Measurements from ENCODE around the gene RDX. TPM values are rescaled to one million over a fixed set of nuclear protein-coding genes. Genes with fewer than 3 reads are reported as not detected.
"Not testable (repeated sequence)": the region's sequence is repeated elsewhere in the genome, so short reads cannot be mapped to it uniquely, and the experiment has no call there.

RDX gene
- total RNA-seq, 2 donors from 2014 or later = 45.9 to 74.0 TPM

GRCh38 chr11:110250168-110250567 lies 46.2 kb downstream of the RDX start:
- no peak for DNase-seq (ENCODE audit: low spot score in 2 of 2)
- H3K27ac Mint-ChIP-seq = no peak overlapping the region
- H3K9me3 Mint-ChIP-seq = no peaks in the 10 kb centered on the region
- ATAC-seq = no peak
- peaks cover 5 to 26% of the 10 kb centered on the region in 2 donors for H3K36me3 Mint-ChIP-seq

- DNase-seq (ENCODE audit: low spot score in 2 of 2) = no peak
- Mint-ChIP-seq H3K27ac (no peak overlapping the region), H3K9me3 (no peaks in the 10 kb centered on the region), H3K36me3 (peaks cover 5 to 26% of the 10 kb centered on the region in 2 donors)
- no peak for ATAC-seq
Observed at GRCh38 chr11:110249766-110250165, 46.6 kb downstream of the RDX start.

DNA sequence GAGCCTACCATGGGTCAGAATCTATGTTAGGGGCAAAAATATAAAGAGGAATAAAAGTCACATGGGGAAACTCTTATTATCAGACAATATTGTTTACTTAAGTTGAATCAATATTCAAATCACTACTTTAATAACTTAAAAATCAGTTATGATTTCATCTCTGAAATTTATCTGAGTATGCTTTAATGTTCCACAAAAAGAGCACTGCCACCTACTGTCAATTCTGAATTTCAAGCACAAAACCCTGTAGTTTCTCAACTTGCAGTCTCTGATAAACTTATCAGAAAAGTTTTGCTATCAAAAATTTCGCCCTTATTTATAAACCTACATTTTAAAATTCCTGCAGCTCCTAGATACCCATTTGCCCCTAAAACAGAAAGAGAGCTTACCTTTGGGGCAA lies 47.3 kb downstream of the RDX start:
- DNase-seq (ENCODE audit: low spot score in 2 of 2) (no peak), ATAC-seq (no peak)
- Mint-ChIP-seq H3K9me3 (no peaks in the 10 kb centered on the region), H3K36me3 (peaks cover 5 to 20% of the 10 kb centered on the region in 2 donors), H3K27ac (no peak overlapping the region)

GRCh38 chr11:110243791-110244190 lies 52.6 kb downstream of the RDX start:
- H3K9me3 Mint-ChIP-seq = no peaks in the 10 kb centered on the region
- no peak overlapping the region for H3K27ac Mint-ChIP-seq
- ATAC-seq (no peak), DNase-seq (ENCODE audit: low spot score in 2 of 2) (no peak)
- H3K36me3 Mint-ChIP-seq = peaks cover 5 to 17% of the 10 kb centered on the region in 2 donors

GRCh38 chr11:110242746-110243145 lies 53.7 kb downstream of the RDX start:
- H3K27ac Mint-ChIP-seq = no peak overlapping the region
- peaks cover 3 to 16% of the 10 kb centered on the region in 2 donors for H3K36me3 Mint-ChIP-seq
- ATAC-seq (no peak), DNase-seq (ENCODE audit: low spot score in 2 of 2) (no peak)
- no peaks in the 10 kb centered on the region for H3K9me3 Mint-ChIP-seq

- no peak overlapping the region for H3K27ac Mint-ChIP-seq
- peaks cover 5 to 18% of the 10 kb centered on the region in 2 donors for H3K36me3 Mint-ChIP-seq
- ATAC-seq (no peak), DNase-seq (ENCODE audit: low spot score in 2 of 2) (no peak)
- H3K9me3 Mint-ChIP-seq = no peaks in the 10 kb centered on the region
Observed at GRCh38 chr11:110242188-110242587, 54.2 kb downstream of the RDX start.

GRCh38 chr11:110235966-110236365 lies 60.4 kb downstream of the RDX start:
- DNase-seq (ENCODE audit: low spot score in 2 of 2) (no peak), ATAC-seq (no peak)
- peak overlapping the region in 1 of 2 donors; percentile 39 for H3K27ac Mint-ChIP-seq
- peaks cover 23 to 30% of the 10 kb centered on the region in 2 donors for H3K36me3 Mint-ChIP-seq
- H3K9me3 Mint-ChIP-seq = no peaks in the 10 kb centered on the region

DNA sequence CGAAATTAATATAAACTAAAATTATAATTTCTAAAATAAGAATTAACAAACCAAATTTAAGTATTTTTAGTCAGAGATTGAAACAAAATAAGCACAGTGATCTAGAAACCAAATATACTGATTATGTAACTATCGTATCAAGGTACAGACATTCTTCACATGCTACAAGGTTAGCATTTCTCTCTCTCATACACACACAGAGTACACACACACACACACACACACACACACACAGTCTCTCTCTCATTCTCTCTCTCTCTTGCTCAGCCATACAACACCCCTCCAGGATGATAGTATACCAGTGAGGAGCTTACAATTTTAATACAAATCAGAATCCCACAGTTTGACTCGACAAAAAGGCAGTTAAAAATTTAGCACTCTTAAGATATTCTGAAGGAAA lies 66.0 kb downstream of the RDX start:
- Mint-ChIP-seq H3K36me3 (peaks cover 15 to 34% of the 10 kb centered on the region in 2 donors), H3K9me3 (no peaks in the 10 kb centered on the region), H3K27ac (no peak overlapping the region)
- no peak for ATAC-seq
- DNase-seq (ENCODE audit: low spot score in 2 of 2) = no peak

DNA sequence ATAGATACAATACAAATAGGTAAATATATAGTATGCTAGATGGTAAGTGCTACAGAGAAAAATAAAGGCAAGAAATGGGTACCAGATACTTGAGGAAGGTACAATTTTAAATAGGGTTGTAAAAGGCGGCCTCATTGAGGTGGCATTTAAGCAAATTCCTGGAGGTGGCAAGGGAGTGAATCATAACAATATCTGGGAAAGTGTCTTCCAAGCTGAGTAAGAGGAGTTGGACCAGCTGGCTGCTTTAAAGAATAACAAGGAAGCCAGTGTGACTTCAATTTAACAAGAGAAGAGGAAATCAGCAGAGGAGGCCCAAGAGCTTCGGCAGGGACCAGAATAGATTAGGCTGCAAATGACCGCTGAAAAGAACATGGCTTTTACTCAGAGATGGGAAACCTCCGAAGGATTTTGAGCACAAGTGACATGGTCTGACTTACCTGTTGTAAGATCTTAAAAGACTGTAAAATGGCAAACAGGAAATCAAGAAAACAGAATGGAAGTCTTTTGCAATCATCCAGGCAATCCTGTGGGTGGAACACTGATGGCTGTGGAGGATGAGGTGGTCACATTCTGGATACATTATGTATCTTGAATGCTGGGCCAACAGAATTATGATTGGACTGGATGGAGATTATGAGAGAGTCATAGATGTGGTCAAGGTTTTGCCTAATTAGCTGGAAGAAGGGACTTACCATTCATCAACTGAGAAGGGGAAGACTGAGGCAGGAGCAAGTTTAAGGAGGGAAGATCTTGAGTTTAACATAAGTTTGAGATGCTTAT lies 77.2 kb downstream of the RDX start:
- Mint-ChIP-seq H3K27ac (no peak overlapping the region), H3K9me3 (no peaks in the 10 kb centered on the region), H3K36me3 (peaks cover 0 to 18% of the 10 kb centered on the region in 2 donors)
- ATAC-seq = no peak
- no peak for DNase-seq (ENCODE audit: low spot score in 2 of 2)

DNA sequence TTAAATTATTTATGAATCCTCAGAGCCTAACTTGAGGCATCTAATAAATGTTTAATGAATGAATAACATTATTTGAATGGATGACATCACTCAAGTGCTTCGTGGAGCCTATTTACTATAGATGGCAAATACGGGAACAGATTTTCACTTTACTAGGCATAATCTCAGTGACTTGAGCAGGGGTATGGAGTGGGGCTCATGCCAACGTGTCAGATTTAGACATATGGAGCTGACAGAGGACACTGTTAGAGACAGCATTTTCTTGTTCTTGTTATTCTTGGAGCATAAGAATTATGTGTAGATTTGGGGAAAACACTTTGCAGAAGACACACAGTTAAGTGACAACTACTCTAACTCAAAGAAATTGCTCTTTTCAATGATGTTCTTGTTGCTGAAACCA lies 78.5 kb downstream of the RDX start:
- no peak for ATAC-seq
- DNase-seq (ENCODE audit: low spot score in 2 of 2) = no peak
- no peak overlapping the region for H3K27ac Mint-ChIP-seq
- no peaks in the 10 kb centered on the region for H3K9me3 Mint-ChIP-seq
- peaks cover 0 to 18% of the 10 kb centered on the region in 2 donors for H3K36me3 Mint-ChIP-seq

GRCh38 chr11:110217223-110217877 lies 79.1 kb downstream of the RDX start:
- H3K9me3 Mint-ChIP-seq = no peaks in the 10 kb centered on the region
- peaks cover 0 to 18% of the 10 kb centered on the region in 2 donors for H3K36me3 Mint-ChIP-seq
- DNase-seq (ENCODE audit: low spot score in 2 of 2) = no peak

DNA sequence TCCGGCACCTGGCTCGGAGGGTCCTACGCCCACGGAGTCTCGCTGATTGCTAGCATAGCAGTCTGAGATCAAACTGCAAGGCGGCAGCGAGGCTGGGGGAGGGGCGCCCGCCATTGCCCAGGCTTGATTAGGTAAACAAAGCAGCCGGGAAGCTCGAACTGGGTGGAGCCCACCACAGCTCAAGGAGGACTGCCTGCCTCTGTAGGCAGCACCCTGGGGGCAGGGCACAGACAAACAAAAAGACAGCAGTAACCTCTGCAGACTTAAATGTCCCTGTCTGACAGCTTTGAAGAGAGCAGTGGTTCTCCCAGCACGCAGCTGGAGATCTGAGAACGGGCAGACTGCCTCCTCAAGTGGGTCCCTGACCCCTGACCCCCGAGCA lies 87.1 kb downstream of the RDX start:
- not testable (repeated sequence) for H3K9me3 Mint-ChIP-seq; DNase-seq (ENCODE audit: low spot score in 2 of 2); ATAC-seq; H3K27ac Mint-ChIP-seq; H3K36me3 Mint-ChIP-seq

More at GRCh38 chr11:110217223-110217877, 79.1 kb downstream of the RDX start:
- H3K27ac Mint-ChIP-seq = no peak overlapping the region
- peak; percentile 41 to 72 for ATAC-seq

GRCh38 chr11:110208678-110209312 lies 87.6 kb downstream of the RDX start:
- H3K27ac Mint-ChIP-seq; DNase-seq (ENCODE audit: low spot score in 2 of 2); ATAC-seq; H3K36me3 Mint-ChIP-seq; H3K9me3 Mint-ChIP-seq: not testable (repeated sequence)

DNA sequence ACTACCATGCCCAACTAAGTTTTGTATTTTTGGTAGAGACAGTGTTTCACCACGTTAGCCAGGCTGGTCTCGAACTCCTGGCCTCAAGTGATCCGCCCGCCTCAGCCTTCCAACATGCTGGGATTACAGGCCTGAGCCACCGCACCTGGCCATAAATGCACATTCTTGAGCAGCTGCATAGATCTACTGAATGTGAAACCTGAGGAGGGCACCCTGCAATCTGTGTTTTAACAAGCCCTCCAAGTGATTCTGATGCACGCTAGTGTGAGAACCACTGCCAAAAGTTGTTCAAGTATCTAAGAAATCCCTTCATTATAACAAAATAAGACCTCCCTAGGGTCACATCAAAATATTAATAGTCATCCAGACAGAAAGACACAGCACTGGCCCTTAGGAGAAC lies 89.3 kb downstream of the RDX start:
- H3K27ac Mint-ChIP-seq = no peak overlapping the region
- no peaks in the 10 kb centered on the region for H3K36me3 Mint-ChIP-seq
- ATAC-seq (peak in 1 of 2 donors; percentile 22), DNase-seq (ENCODE audit: low spot score in 2 of 2) (peak in 1 of 2 donors; percentile 1)
- no peaks in the 10 kb centered on the region for H3K9me3 Mint-ChIP-seq

- ATAC-seq (no peak), DNase-seq (ENCODE audit: low spot score in 2 of 2) (no peak)
- Mint-ChIP-seq H3K9me3 (no peaks in the 10 kb centered on the region), H3K27ac (no peak overlapping the region), H3K36me3 (no peaks in the 10 kb centered on the region)
Observed at GRCh38 chr11:110200836-110201235, 95.6 kb downstream of the RDX start.

DNA sequence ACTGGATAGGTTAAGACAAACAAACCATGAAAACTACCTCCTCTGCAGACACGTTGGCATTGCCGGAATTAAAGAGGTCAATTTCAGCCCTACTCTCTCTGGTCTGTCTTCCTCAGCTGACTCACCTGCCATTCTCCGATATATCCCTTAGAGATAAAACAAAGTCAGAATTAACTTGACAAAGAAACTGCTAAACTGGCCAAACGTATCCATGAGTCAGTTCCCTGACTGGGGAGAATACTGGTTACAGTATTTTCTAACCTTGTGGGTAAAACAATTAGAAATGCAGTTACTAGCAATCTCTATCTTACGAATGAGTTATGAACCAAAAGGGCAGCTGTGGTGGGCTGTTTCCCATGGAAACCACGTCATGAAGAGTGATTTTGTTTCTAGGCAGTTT lies 96.2 kb downstream of the RDX start:
- no peak for ATAC-seq
- H3K9me3 Mint-ChIP-seq = no peaks in the 10 kb centered on the region

DNA sequence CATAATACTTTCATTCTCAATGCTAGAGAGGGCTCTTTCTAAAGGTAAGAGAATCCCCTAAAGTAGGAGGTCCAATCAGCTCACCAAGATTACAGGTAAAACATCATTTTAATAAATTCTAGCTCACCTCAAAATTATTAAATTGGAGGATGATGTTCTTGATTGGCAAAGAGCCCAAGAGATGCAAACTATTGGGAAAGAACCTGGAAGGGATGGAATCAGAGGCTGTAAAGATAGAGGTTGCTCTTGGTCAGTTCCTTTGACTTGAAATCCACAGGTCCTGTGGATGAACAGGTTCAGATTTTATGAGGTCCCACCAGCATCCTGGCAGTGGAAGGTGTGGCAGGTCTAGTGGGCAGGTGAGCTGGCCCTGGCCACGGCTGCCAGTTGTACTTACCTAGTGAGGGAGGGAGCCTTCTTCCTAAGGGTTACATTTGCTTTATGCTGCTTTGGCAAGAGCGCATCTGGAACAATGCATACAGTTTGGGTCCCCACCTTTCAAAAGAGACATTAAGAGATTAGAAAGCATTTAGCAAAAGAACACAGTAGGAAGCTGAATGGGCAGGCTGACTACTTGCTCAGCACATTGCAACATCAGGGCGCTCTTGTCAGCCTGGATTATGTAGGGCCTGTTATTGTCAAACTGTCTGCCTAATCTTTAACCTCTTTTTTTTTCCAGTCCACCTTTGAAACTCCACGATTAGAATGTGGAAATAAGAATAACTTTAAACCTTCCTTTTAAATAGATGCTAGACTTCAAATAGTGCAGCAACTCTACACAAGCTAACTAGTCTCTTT lies 97.0 kb downstream of the RDX start:
- ATAC-seq (no peak), DNase-seq (ENCODE audit: low spot score in 2 of 2) (no peak)
- Mint-ChIP-seq H3K9me3 (no peaks in the 10 kb centered on the region), H3K36me3 (no peaks in the 10 kb centered on the region), H3K27ac (no peak overlapping the region)

More for the DNA sequence above, 96.2 kb downstream of the RDX start:
- DNase-seq (ENCODE audit: low spot score in 2 of 2) = no peak
- Mint-ChIP-seq H3K27ac (no peak overlapping the region), H3K36me3 (no peaks in the 10 kb centered on the region)

Data from activated naive CD4-positive, alpha-beta T cell treated with anti-CD3 and anti-CD28 coated beads, Interleukin-2, amount 50 U/mL, for 72 hours (primary cell).